GM23338 (cell line): ENCODE data around the gene KRTAP5-3.

Experiments used
- CREB1 ChIP-seq: fragments of 250-450 bp; sonication (Bioruptor Pico); IDR thresholded peaks from 2 replicates; pipeline ENCODE4 v1.5.0; 2020; ENCODE audit warnings: low read depth, mild to moderate bottlenecking, moderate library complexity
- CTCF ChIP-seq, 2 experiments: fragments of 200-600 bp in 1 of 2; sonication (generic) in 1 of 2; conservative IDR thresholded peaks; 2 replicates each; pipeline versions ENCODE4 v1.5.1 to v1.6.1; 2016 to 2017; ENCODE audit warnings: antibody characterized with exemption in 2 of 2, low read depth in 2 of 2, mild to moderate bottlenecking in 2 of 2, moderate library complexity in 1 of 2
- ETS1 ChIP-seq: IDR thresholded peaks from 2 replicates; pipeline ENCODE4 v1.6.1; 2016; ENCODE audit warnings: antibody characterized with exemption
- EZH2 ChIP-seq: fragments of 200-600 bp; sonication (generic); IDR thresholded peaks from one replicate; pipeline ENCODE4 v1.8.0; 2017; ENCODE audit warnings: antibody characterized with exemption, mild to moderate bottlenecking, low read depth; ENCODE audit not compliant: unreplicated experiment
- EZH2phosphoT487 ChIP-seq: fragments of 200-600 bp; sonication (generic); IDR thresholded peaks from one replicate; pipeline ENCODE4 v1.8.1; 2018; ENCODE audit warnings: antibody characterized with exemption; ENCODE audit not compliant: unreplicated experiment
- JUNB ChIP-seq: IDR thresholded peaks from one replicate; pipeline ENCODE4 v1.6.1; 2016; ENCODE audit warnings: antibody characterized with exemption; ENCODE audit not compliant: unreplicated experiment
- POLR2AphosphoS5 ChIP-seq: IDR thresholded peaks from 2 replicates; pipeline ENCODE4 v1.6.1; 2016; ENCODE audit warnings: antibody characterized with exemption, low read depth
- REST ChIP-seq: IDR thresholded peaks from one replicate; pipeline ENCODE4 v1.6.1; 2018; ENCODE audit warnings: antibody characterized with exemption; ENCODE audit not compliant: unreplicated experiment
- ZNF462 ChIP-seq: fragments of 250-450 bp; sonication (Bioruptor Pico); IDR thresholded peaks from 2 replicates; pipeline ENCODE4 v1.5.0; 2020; ENCODE audit warnings: mild to moderate bottlenecking, moderate library complexity

- TF ChIP-seq CTCF (conservative IDR thresholded peaks at IDR 0.05; ENCODE audit: low read depth in 2 of 2) (no peak), POLR2AphosphoS5 (no peak), EZH2 (no peak), ZNF462 (CRISPR knock-in tag) (no peak), ETS1 (no peak), EZH2phosphoT487 (no peak), JUNB (no peak), CREB1 (no peak), REST (no peak)
Measured at GRCh38 chr11:1650034-1650917, 42.0 kb upstream of the KRTAP5-3 start.
